ENCODE results near the gene TRPV5. TPM values are rescaled to one million over a fixed set of nuclear protein-coding genes. Genes with fewer than 3 reads are reported as not detected.

The TRPV5 gene
- total and polyA plus RNA-seq, 2 of the 8 experiments (the other 6 are each of a cell fraction or from before 2014, with no cell fraction given) = 0.03 TPM; not detected in 1

DNA sequence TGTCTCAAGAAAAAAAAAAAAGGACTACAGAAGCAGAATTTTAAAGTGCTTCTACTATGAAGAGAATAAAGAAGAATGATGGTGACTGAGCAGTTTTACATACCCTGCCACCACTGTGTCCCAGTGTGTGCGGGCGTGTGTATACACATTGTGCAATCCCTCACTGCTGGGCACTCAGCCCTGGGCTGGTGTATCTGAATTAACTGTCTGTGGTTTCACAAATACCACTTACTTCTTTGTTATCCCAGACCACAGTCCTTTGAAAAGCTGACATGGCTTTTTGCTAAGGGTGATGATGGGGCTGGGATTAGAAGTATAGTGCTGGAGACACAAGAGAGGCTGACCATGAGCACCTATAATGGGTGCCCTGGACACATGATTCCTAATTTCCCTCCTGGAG lies 26.9 kb downstream of the TRPV5 start:
- Histone ChIP-seq H2BK12ac (ENCODE audit: low read depth, low read length) (no peak overlapping the region), H3K79me2 (ENCODE audit: control insufficient read depth in 1 of 2, insufficient read depth in 2 of 2, low read length in 2 of 2) (no peaks in the 10 kb centered on the region), H4K91ac (replicated peaks; ENCODE audit: insufficient read length, low read length) (no peak overlapping the region), H2BK15ac (ENCODE audit: low read length) (no peak overlapping the region), H2AK5ac (ENCODE audit: low read depth, low read length) (no peak overlapping the region), H3K4ac (replicated peaks; ENCODE audit: insufficient read length, low read depth, low read length) (no peak overlapping the region), H3K23ac (ENCODE audit: insufficient read length) (no peak overlapping the region), H2BK120ac (replicated peaks; ENCODE audit: low read depth, low read length) (no peak overlapping the region), H4K8ac (ENCODE audit: extremely low read depth, insufficient read depth, low read length) (no peak overlapping the region), H2BK5ac (ENCODE audit: low read depth, low read length) (no peak overlapping the region), H2BK20ac (ENCODE audit: low read length) (no peak overlapping the region), H3K27me3 (replicated peaks in 1 of 4; ENCODE audit: control insufficient read depth in 3 of 4, extremely low read depth in 1 of 4, insufficient read depth in 3 of 4, low read length in 3 of 4) (no peaks in the 10 kb centered on the region), H3K23me2 (ENCODE audit: low read depth, low read length) (no peaks in the 10 kb centered on the region), H3K27ac (ENCODE audit: low read depth, low read length) (no peak overlapping the region), H3K36me3 (ENCODE audit: control insufficient read depth in 2 of 4, insufficient read depth in 4 of 4, low read length in 3 of 4) (no peaks in the 10 kb centered on the region), H4K20me1 (replicated peaks in 1 of 2; ENCODE audit: control insufficient read depth in 1 of 2, insufficient read depth in 2 of 2, low read length in 2 of 2) (no peaks in the 10 kb centered on the region), H3K9ac (replicated peaks in 1 of 4; ENCODE audit: extremely low read depth in 1 of 4, low read depth in 3 of 4, low read length in 3 of 4) (no peak overlapping the region), H2AFZ (ENCODE audit: low read length) (no peak overlapping the region), H3K4me3 (ENCODE audit: extremely low read depth in 1 of 4, insufficient read depth in 2 of 4, low read depth in 3 of 4, low read length in 4 of 4) (no peak overlapping the region), H4K5ac (ENCODE audit: insufficient read length, low read depth, low read length) (no peak overlapping the region), H3K9me3 (ENCODE audit: insufficient read depth in 2 of 2, low read depth in 1 of 2, low read length in 1 of 2) (peaks cover 26 to 31% of the 10 kb centered on the region in 2 experiments), H3K4me2 (ENCODE audit: insufficient read depth in 1 of 2, low read depth in 2 of 2, low read length in 2 of 2) (no peak overlapping the region), H3K4me1 (replicated peaks in 1 of 4; ENCODE audit: control insufficient read depth in 3 of 4, insufficient read depth in 4 of 4, low read length in 3 of 4) (no peaks in the 10 kb centered on the region), H3K14ac (ENCODE audit: insufficient read length) (no peak overlapping the region), H3K18ac (ENCODE audit: extremely low read depth, low read length) (no peak overlapping the region), H3K56ac (replicated peaks; ENCODE audit: insufficient read length, low read depth, low read length) (no peak overlapping the region), H3K79me1 (ENCODE audit: low read depth, low read length) (no peaks in the 10 kb centered on the region)
- WGBS, 2 experiments (ENCODE audit: extremely low coverage in 1 of 2, insufficient coverage in 1 of 2, insufficient read length in 1 of 2, insufficient replicate concordance in 2 of 2, low coverage in 1 of 2, low lambda C conversion rate in 2 of 2, missing lambda C conversion rate in 1 of 2) = 91% methylated on average over 2 of the region's 2 CpGs; no CpG with 5 or more reads in 1 of the 2 experiments
- no peak for TF ChIP-seq RAD21 (IDR thresholded peaks at IDR 0.05 in 1 of 2, conservative IDR thresholded peaks at IDR 0.05 in 1 of 2; ENCODE audit: low read depth in 2 of 2, low read length in 2 of 2)
- no peak for TF ChIP-seq KDM1A (IDR thresholded peaks at IDR 0.05; ENCODE audit: borderline replicate concordance, low read length)
- no peak for TF ChIP-seq ZNF274 (IDR thresholded peaks at IDR 0.05; ENCODE audit: borderline replicate concordance, extremely low read depth, low read length)
- TF ChIP-seq TAF1 (IDR thresholded peaks at IDR 0.05; ENCODE audit: low read depth, low read length) = no peak
- no peak for TF ChIP-seq SP2 (IDR thresholded peaks at IDR 0.05; ENCODE audit: low read length)
- TF ChIP-seq SRF (IDR thresholded peaks at IDR 0.05; ENCODE audit: low read depth, low read length) = no peak
- no peak for TF ChIP-seq MAX (IDR thresholded peaks at IDR 0.05)
- TF ChIP-seq POU5F1 (IDR thresholded peaks at IDR 0.05; ENCODE audit: low read depth, low read length) = no peak
- TF ChIP-seq GTF2F1 (IDR thresholded peaks at IDR 0.05; ENCODE audit: borderline replicate concordance, low read depth, low read length) = no peak
- no peak for TF ChIP-seq JUN (IDR thresholded peaks at IDR 0.05; ENCODE audit: low read depth, low read length)
- no peak for TF ChIP-seq POLR2AphosphoS5 (IDR thresholded peaks at IDR 0.05; ENCODE audit: low read depth, low read length)
- TF ChIP-seq PHF8 (conservative IDR thresholded peaks at IDR 0.05; ENCODE audit: low read depth, low read length) = no peak
- TF ChIP-seq BACH1 (IDR thresholded peaks at IDR 0.05; ENCODE audit: low read length) = no peak
- DNase-seq (ENCODE audit: low read depth in 1 of 2, low spot score in 2 of 2) (no peak), FAIRE-seq (no peak)
- ChIA-PET POLR2A (ENCODE audit: partially characterized antibody) (interaction anchor here (1.3 kb wide), 1 partner anchor 8 kb away, joined by 4 read pairs; no protein-coding TSS in a partner anchor), CTCF (ENCODE audit: partially characterized antibody) (interaction anchor here (0.7 to 1.4 kb wide), 2 partner anchors 20 to 101 kb away, joined by 3 to 7 read pairs; no protein-coding TSS in a partner anchor)

All from H1 (cell line).